CD4-positive, alpha-beta T cell treated with Interleukin-12 subunit alpha and Interleukin-12 subunit beta, for 1 hour (primary cell): ENCODE results near the gene FXYD7.
"Not testable (repeated sequence)": the region's sequence is repeated elsewhere in the genome, so short reads cannot be mapped to it uniquely, and the experiment has no call there.

ENCODE experiments used
- DNase-seq: peaks from one replicate; pipeline ENCODE4 v3.0.0-alpha.2; 2020

The FXYD7 gene

DNA sequence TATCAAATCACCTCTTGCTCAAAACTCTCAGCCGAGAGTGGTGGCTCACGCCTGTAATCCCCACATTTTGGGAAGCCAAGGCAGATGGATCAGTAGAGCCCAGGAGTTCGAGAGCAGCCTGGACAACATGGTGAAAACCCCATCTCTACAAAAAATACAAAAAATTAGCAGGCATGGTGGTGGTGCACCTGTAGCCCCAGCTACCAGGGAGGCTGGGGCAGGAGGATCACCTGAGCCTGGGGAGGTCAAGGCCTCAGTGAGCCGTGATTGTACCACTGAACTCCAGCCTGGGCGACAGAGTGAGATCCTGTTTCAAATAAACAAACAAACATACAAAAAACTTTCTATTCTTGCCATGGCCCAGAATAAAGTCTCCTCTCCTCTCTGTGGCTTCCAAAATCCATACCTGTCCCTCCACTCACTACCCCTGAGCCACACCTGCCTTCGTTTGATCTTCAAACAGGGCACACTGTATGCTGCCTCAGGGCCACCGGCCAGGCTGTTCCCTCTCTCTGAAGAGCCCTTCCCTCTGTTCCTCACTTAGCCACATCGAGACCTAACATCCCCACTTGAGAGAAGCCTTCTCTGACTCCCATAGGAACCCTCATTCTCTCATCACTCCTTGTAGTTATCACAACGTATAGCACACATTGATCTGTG, 14.5 kb upstream of the FXYD7 start:
- no peak for DNase-seq

DNA sequence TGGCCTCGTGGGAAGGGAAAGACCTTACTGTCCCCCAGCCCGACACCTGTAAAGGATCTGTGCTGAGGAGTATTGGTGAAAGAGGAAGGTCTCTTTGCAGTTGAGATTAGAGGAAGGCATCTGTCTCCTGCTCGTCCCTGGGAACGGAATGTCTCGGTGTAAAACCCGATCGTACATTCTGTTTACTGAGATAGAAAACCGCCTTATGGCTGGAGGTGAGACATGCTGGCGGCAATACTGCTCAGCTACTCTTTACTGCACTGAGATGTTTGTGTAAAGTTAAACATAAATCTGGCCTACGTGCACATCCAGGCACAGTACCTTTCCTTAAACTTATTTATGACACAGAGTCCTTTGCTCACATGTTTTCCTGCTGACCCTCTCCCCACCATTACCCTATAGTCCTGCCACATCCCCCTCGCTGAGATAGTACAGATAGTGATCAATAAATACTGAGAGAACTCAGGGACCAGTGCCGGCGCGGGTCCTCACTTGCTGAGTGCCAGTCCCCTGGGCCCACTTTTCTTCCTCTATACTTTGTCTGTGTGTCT, 13.3 kb upstream of the FXYD7 start:
- not testable (repeated sequence) for DNase-seq

DNA sequence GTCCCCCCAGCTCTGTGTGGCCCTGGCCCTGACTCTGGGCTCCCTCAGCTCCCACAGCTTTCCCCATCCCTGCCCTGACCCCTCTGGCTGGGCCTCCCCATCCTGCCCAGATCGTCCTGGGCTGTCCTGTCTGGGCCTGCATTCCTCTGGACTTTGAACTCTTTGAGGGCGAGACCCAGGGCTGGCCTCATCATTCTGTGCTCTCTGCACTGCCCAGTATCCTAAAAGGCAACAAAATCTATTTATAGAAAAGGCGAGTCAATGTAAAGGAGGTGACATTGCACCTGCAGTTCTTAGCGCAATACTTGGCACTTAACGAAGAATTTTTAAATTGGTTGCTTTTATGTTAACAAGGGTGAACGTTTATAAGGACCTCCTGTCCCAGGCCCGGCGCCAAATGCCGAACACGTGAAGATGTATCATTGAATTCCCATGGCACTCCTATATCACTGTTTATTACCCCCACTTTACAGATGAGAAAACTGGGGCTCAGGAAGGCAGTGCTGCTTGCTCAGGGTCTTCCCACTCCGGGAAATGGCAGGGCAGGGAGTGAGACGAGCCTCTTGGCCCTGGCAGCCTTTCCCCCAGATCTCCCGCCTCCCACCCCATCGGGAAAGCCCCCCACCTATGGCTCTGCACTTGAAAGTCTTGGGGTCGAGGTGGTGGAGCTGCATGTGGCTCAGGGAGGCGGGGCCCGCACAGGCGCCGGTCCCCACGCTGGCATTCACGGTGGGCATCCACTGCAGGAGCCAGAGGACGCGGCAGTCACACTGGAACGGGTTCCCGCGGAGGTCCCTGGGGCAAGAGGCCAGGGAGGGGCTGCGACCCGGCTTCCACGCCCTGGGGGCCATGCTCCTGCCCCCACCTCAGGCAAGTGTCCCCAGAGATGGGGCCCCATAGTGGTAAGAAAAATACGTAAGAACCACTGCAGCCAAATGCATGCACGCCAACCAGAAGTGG, 12.0 kb upstream of the FXYD7 start:
- DNase-seq, result no peak

DNA sequence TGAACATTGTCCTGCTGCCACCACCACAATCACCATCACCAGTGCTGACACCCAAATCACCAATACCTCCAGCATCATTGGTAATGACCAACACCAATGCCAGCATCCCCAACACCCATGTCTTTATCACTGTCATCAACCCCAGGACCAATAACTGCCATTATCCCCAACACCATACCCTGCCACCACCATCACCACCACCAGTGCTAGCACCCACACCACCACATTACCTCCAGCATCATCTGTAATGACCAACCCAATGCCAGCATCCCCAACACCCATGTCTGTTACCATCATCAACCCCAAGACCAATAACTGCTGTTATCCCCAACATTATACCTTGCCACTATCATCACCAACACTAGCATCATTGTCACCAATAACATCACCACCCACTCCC, 10.8 kb upstream of the FXYD7 start:
- no peak for DNase-seq

DNA sequence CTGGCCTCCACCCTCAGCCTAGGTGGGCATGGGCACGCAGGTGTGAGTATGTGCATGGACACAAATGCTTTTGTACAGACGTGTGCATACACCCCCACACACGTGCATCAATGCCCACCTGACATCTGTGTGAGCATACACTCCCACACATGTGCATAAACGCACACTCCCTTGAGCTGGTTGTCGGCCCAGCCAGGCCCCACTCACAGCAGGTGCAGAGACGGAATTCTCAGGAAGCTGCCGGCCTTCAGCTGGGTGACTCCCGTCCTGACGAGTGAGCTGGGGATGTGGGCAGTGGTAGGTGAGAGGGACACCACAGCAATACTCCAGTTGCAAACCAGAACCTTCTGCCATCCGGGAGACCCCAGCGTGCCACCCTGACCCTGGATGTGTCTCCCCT, 9.2 kb upstream of the FXYD7 start:
- DNase-seq, result no peak

DNA sequence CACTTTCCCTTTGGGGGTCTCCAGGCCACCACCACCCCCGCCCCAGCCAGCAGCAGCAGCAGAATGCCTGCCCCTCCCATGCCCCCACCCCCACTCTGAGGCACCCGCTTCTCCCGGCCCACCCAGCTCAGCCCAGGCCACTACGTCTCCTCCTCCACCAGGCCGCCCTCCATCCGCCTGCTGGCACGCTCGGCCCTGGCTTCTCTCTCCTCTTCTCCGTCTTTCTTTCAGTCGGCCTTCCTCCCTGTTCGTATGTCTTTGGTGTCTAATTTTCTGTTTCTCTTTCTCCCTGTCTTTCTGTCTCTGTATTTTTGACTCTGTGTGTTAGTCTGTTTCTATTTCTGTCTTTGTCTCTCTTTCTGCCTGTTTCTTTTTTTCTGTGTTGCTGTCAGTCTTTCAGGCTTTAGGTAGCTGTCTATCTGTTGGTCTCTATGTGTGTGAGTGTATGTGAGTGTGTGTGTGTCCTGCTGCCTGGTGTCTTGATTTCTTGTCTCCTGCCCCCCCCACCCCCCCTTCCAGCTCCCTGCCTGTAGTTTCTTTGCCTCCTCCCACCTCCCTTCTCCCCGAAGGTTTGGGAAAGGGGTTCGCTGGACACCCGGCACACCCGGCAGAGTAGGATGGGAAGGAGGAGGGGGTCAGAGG, 8.3 kb upstream of the FXYD7 start, which contains the start of gene LGI4:
TSS of gene LGI4 (minus strand) at position 459 of the 642 bp plus-strand sequence. CDS start at position 80, 379 bp downstream.
- DNase-seq, result no peak

DNA sequence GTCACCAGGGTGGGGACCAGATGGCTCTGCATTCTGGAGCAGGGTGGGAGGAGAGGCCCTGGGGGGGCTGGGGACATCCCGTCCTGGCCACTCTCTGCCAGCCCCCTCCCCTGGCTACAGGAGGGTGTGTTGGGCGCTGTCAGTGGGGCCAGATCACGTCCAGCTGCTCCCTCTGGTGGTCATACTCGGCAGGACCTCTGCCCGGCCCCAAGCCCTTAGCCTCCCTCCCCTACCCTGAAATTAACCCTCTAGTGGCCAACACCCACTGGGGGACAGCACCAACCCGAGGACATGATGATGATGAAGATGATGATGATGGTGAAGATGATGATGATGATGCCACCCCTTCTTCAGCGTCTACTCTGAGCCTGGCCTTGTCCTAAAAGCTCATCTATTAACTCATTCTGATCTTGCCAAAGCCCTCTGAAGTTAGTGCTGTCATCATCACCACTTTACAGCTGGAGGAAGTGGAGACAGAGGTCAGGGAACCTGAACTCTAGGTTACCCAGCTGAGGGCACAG, 7.6 kb upstream of the FXYD7 start:
- DNase-seq, result peak; percentile 69

DNA sequence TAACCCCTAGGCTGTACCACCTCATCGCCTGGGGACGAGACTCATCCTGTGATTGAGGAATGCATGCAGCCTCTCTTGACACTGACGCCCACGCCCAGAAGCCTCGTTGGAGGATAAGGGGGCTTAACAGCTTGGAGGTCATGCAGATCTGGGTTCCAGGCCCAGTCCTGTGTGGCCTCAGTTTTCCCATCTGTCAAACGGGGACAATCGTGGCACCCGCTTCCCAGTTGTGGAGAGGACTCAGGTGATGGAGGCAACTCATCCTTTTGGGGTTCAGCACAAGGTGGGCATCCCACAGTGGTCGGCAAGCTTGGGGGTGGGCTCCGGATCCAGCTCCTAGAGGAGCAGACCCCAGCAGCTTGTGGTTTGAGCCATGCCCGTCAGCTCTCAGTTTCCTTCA, 6.8 kb upstream of the FXYD7 start:
- DNase-seq, result no peak

DNA sequence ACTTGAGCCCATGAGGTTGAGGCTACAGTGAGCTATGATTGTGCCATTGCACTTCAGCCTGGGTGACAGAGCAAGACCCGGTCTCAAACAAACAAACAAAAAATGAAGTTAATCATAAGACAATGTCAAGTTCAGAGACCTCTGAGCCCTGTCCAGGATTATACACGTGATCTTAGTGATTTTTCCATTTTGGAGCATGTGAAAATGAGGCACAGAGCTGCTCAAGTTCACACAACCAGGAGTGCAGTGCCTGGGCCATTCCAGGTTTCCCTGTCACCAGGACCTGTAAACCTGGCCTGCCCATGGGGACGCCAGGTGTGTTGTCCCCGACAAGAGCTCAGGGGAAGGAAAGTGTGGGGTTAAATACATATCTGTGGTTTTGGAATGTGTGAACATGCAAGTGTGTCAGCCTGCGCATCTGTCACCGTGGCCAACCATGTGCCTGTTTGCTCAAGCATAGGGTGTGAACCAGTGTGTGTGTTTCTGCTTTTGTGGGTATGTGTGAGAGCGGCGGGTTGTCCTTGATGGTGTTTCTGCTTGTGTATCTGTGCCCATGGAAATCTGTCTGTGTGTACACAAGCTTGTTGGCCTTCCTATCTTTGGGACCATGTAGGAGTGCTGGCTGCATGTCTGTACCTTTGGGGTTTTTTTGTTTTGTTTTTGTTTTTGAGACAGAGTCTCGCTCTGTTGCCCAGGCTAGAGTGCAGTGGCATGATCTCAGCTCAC, 5.9 kb upstream of the FXYD7 start:
- DNase-seq, result no peak

DNA sequence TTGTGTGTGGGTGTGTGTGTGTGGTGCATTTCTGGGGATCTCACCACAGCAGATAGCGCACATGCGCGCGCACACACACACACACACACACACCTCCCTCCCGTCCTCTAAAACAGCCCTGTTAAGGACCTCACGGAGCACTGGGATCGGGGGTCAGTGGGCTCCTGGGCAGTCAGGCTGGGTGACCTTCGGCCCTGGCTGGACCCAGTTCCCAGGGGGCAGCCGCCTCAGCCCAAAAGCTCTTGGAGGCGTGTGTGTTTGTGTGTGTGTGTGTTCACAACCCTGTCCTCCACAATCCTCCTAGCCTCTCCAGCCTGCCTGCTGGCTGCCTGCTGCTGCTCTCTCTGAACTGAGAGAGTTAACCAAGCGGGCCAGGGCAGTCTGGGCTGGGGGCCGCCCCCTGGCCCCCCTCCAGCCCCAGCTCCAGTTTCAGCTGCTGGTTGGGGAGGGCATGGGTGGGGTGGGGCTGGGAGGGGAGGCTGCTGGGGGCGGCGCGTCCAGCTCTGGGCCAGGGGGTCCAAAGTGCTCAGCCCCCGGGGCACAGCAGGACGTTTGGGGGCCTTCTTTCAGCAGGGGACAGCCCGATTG, 4.7 kb upstream of the FXYD7 start, which contains the start of gene FXYD1:
TSS of gene FXYD1 (plus strand) at position 520 of the 588 bp plus-strand sequence. CDS start 1,256 bp downstream, outside the sequence.
- no peak for DNase-seq

DNA sequence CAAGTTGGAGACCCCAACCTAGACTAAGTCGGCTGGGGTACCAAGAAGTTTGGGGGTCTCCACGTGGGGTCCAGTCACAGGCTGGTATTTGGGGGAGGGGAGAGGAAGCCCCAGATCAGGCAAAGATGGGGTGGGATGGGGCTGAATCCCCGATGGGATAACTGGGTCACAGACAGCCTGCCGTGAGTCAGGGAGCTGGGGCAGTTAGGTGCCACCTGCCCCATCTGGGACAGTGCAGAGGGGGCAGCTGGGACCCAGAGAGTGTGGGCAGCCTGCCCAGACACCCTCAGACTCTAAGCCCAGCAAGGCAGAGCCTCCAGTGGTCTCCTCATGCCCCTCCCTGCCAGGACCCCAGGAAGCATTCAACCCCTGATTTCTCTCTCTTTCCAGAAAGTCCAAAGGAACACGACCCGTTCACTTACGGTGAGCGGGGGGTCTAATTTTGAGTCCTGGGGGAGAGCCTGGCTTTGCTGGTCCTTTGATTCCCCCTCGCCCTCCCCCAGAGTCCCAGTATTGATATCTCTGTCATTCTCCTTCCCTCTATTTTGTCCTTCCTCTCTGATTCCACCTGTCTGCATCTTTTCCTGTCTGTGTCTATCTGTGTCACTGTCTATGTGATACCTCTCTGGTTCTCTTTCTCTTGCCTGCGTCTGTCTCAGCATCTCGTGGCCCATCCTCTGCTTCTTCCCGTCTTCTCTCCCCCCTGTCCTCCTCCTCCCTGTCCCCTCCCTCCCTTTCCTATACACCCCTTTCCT, 2.7 kb upstream of the FXYD7 start:
- no peak for DNase-seq

DNA sequence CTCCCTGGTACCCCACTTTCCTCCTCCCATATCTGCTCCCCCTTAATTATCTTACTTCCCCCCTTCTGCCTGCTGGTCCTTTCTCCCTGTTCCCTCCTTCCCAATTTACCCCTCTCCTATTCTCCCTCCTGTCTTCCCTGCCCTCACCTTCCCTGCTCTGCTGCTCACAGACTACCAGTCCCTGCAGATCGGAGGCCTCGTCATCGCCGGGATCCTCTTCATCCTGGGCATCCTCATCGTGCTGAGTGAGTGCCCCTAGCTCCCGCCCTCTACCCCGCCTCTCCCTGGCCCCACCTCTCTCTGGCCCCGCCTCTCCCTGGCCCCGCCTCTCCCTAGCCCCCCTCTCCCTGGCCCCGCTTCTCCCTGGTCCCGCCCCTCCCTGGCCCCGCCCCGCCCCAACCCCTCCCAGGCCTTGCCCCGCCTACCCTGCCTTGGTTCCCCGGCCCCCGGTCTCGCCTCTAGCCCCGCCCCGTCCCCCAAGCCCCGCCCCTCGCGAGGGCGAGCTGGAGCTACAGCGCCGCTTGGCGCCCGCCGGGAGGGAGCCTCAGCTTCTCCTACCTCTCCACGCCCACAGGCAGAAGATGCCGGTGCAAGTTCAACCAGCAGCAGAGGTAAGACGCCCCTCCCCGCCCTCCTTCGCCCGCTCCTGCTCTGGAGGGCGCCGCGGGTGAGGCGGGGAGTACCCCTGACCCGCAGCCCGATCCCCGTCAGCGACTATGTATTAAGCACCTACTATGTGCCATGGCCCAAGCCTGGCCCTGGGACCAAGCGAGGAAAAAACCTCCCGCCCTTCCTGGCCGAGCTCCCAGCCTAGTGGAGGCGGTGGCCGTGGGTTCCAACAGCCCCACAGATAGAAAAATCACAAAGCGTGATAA, 1.9 kb upstream of the FXYD7 start:
- DNase-seq, result peak; percentile 96

DNA sequence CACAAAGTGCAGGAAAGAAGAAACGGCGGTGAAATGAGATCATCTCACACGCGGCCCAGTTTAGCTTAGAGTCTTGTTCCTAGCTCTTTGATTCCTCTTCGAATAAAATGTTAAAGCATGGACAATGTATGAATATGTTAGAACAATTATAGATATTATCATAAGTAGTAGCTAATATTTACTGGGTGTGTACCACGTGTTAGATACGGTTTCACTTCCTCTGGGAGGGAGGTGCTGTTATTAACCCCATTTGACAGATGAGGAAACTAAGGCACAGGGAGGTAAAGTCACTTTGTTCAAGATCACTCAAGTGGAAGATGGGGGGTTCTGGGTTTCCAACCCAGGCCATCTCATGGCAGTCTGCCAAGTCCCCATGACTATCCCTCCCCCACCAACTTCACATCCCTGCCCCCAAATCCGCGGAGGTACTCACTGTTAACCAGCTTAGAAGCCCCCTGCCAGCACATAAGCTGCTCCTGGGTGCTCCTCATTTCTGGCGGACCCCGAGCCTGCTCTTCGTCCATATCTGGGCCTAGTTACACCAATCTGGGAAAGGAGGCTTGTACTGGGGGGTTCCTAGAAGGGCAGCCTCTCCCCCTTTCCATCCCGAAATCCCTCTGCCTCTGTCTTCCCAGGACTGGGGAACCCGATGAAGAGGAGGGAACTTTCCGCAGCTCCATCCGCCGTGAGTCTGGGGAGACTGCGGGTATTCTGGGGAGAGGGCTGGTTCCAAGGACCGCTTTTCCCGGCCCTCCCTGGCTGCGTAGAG, 1.0 kb upstream of the FXYD7 start:
- peak; percentile 37 for DNase-seq

DNA sequence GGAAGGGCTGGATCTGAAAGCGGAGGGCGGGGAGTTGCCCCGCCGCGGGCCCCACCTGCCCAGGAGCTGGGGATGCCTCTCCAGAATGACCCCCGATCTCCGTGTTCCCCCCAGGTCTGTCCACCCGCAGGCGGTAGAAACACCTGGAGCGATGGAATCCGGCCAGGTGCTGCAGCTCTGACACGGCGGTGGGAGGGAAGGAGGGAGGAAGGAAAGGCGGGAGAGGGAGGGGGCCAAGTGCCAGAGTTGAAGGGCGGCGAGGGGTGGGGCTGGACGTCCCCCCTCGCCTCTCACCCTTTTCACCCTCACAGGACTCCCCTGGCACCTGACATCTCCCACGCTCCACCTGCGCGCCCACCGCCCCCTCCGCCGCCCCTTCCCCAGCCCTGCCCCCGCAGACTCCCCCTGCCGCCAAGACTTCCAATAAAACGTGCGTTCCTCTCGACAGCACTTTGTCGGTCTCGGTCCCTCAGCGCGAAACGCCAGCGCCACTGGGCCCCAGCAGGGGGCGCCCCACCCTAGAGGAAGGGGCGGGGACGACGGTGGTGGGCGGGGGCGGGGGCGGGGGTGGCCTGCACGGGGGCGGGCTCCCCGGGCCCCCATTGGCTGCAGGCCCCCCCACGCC, 337 bp upstream of the FXYD7 start:
- peak; percentile 83 for DNase-seq

DNA sequence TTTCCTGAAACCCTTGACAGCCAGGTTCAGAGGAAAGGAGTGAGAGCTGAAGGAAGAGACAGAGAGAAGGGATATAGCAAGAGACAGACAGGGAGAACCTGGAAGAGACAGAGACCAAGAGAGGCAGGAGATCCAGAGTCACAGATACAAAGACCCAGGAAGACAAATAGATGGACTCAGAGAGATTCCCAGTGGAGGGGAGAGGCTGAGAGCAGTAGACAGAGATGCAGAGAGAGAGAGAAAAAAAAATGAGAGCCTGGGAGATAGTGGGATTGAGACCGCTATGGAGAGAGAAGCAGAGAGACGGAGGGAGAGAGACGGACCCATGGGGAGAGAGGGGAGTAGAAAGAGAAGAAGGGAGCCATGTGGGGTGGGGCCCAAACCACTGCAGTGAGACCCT, 763 bp downstream of the FXYD7 start:
- DNase-seq, result no peak

DNA sequence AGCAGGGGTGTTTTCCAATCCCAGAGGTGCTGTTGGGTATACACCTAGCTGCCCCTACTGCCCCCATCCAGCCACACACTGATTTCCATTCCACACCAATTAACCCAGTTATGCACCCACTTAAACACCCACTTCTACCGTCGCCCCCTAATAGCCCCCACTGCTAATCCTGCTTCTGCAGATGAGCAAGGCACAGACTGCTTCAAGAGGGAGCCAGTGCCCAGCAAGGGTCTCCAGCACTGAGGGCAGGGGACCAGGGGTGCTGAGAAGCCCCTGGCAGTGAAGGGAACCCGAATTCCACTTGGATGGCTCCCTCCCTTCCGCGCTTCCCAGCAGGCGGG, 1.2 kb downstream of the FXYD7 start:
- DNase-seq, result no peak

DNA sequence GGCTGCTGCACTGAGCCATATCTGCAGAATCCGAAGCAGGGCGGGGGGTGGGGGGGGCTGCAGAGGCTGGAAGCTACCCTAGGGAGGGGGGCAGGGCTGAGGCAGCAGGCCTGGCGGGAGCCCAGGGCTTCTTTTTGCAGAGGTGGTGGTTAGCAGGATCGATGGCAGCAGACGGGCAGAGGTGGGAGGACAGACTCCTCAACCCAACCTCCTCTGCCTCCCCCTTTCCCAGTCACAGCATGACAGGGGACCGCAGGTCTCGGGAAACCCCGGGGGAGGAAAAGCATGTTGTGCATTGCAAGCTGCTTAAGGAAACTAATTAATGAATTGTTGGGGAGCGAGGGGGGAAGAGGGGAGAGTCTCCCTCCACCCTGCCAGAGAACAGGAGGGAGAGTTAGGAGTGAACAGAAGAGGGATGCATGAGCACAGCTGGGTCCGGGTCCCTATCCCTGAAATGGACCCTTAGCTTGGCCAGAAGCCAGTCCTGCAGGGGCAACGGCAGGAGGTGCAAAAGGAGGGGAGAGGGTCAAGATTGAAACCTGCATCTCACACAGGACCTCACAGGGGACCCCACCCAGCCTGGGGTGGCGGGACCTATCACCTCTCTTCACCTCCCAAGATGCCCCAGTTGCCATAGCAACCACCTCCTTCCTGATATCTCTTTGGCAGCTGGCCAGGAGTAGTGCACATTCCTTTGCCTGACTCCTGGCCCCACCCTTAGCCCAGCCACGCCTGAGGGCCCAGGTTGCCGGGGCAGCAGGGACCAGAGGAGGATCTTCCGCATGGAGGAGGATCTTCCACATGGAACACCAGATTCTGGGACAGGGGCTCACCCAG, 1.8 kb downstream of the FXYD7 start:
- DNase-seq, result peak; percentile 67
